HepG2 (cell line): ENCODE results near the gene ANTKMT. TPM values are rescaled to one million over a fixed set of nuclear protein-coding genes. Genes with fewer than 3 reads are reported as not detected.

Experiments used
- AGO2 ChIP-seq: fragments of 200-400 bp; formaldehyde crosslinking; optimal IDR thresholded peaks from 2 replicates; pipeline ENCODE3; 2017; ENCODE audit warnings: mild to moderate bottlenecking, low read depth, low read length, moderate library complexity
- ELF1 ChIP-seq: sonication (generic); formaldehyde crosslinking; IDR thresholded peaks from 2 replicates; pipeline ENCODE4 v1.4.0; 2020; ENCODE audit warnings: missing genetic modification reagents
- HMGXB4 ChIP-seq, 2 experiments: sonication (generic) in 1 of 2; formaldehyde crosslinking in 1 of 2; IDR thresholded peaks; 2 replicates each; pipeline versions ENCODE4 v1.4.0 to v1.6.1; 2018 to 2020; ENCODE audit warnings: missing genetic modification reagents in 2 of 2, borderline replicate concordance in 1 of 2, low read depth in 1 of 2, mild to moderate bottlenecking in 1 of 2, missing biosample characterization in 1 of 2
- MAX ChIP-seq: IDR thresholded peaks from 2 replicates; pipeline ENCODE4 v1.6.1; 2012; ENCODE audit warnings: inconsistent platforms
- MXD1 ChIP-seq: sonication (generic); formaldehyde crosslinking; IDR thresholded peaks from 2 replicates; pipeline ENCODE4 v1.4.0; 2020; ENCODE audit warnings: mild to moderate bottlenecking, missing genetic modification reagents
- NFAT5 ChIP-seq: sonication (generic); formaldehyde crosslinking; IDR thresholded peaks from 2 replicates; pipeline ENCODE4 v1.4.0; 2020; ENCODE audit warnings: missing genetic modification reagents
- REST ChIP-seq, 2 experiments: IDR thresholded peaks; 2 replicates each; pipeline ENCODE4 v1.6.1; 2011 to 2012; ENCODE audit warnings: low read length in 2 of 2, borderline replicate concordance in 1 of 2, low read depth in 1 of 2, mild to moderate bottlenecking in 1 of 2, moderate library complexity in 1 of 2
- SRSF9 ChIP-seq: fragments of 200-400 bp; formaldehyde crosslinking; IDR thresholded peaks from 2 replicates; pipeline ENCODE4 v1.6.1; 2018; ENCODE audit warnings: borderline replicate concordance, mild to moderate bottlenecking, low read depth, low read length; ENCODE audit not compliant: insufficient read depth, poor library complexity, severe bottlenecking
- TGIF2 ChIP-seq: IDR thresholded peaks from 2 replicates; pipeline ENCODE4 v1.6.1; 2016; ENCODE audit warnings: control low read depth, missing compliant biosample characterization
- ZBTB25 ChIP-seq: IDR thresholded peaks from 2 replicates; pipeline ENCODE4 v1.6.1; 2018; ENCODE audit warnings: missing genetic modification reagents
- ZBTB8A ChIP-seq: sonication (generic); formaldehyde crosslinking; IDR thresholded peaks from 2 replicates; pipeline ENCODE4 v1.4.0; 2020; ENCODE audit warnings: mild to moderate bottlenecking, low read depth, missing genetic modification reagents, borderline replicate concordance
- ZSCAN22 ChIP-seq: sonication (generic); formaldehyde crosslinking; IDR thresholded peaks from 2 replicates; pipeline ENCODE4 v1.4.0; 2020; ENCODE audit warnings: mild to moderate bottlenecking, missing genetic modification reagents
- polyA plus RNA-seq, 8 experiments: library from polyadenylated mRNA; depleted of rRNA in 3 of 8; stranded (reverse) in 7 of 8; unstranded in 1 of 8; fragments of >200 nt; fragmentation: Illumina TruSeq in 4 of 8; extraction: Trizol in 4 of 8; gene quantifications; 2 replicates each; pipeline versions ENCODE4 v1.2.1 to v1.2.3, GENCODE V29; 2011 to 2016; ENCODE audit warnings: low read depth in 4 of 8, missing spikeins in 1 of 8, mixed read lengths in 1 of 8; ENCODE audit not compliant: insufficient read depth in 1 of 8
- total RNA-seq, 5 experiments: library from RNA; depleted of rRNA; stranded (reverse); fragments of >200 nt; fragmentation: Illumina TruSeq; extraction: Trizol; gene quantifications; 2 replicates each; pipeline ENCODE4 v1.2.3, GENCODE V29; 2016; ENCODE audit warnings: low read depth in 1 of 5

Gene ANTKMT
- total and polyA plus RNA-seq, 2 of the 13 experiments (the other 11 are each of a cell fraction or from before 2014, with no cell fraction given): 7.5 to 47.8 TPM

GRCh38 chr16:700684-701584 lies 20.0 kb upstream of the ANTKMT start (continued):
- peak; percentile 65; the same call in 1 of the 2 replicates for TF ChIP-seq MXD1 (CRISPR knock-in tag)
- TF ChIP-seq NFAT5 (CRISPR knock-in tag): peak; percentile 93
- TF ChIP-seq HMGXB4 (CRISPR knock-in tag; IDR thresholded peaks at IDR 0.05; ENCODE audit: borderline replicate concordance in 1 of 2, low read depth in 1 of 2): no peak
- TF ChIP-seq AGO2: no peak
- TF ChIP-seq ZBTB8A (CRISPR knock-in tag): no peak
- TF ChIP-seq ZBTB25 (CRISPR knock-in tag): no peak
- TF ChIP-seq TGIF2 (CRISPR knock-in tag): peak; percentile 45; the same call in 1 of the 2 replicates
- no peak for TF ChIP-seq MAX
- no peak for TF ChIP-seq SRSF9
- TF ChIP-seq REST (IDR thresholded peaks at IDR 0.05; ENCODE audit: borderline replicate concordance in 1 of 2, low read depth in 1 of 2, low read length in 2 of 2): peak; percentile 97
- TF ChIP-seq ELF1 (CRISPR knock-in tag): no peak
- TF ChIP-seq ZSCAN22 (CRISPR knock-in tag): no peak
